WTC11 (cell line): ENCODE measurements around the gene PLCB2.

Source experiments
- CTCF ChIP-seq: fragments of 200-600 bp; IDR thresholded peaks from 2 replicates; pipeline ENCODE4 v1.8.0; 2022; ENCODE audit warnings: antibody characterized with exemption
- NR1H2 ChIP-seq: sonication (generic); formaldehyde crosslinking; IDR thresholded peaks from 2 replicates; pipeline ENCODE4 v1.9.0; 2021; ENCODE audit warnings: mild to moderate bottlenecking, moderate library complexity, missing genetic modification reagents
- SMAD3 ChIP-seq: sonication (generic); formaldehyde crosslinking; IDR thresholded peaks from 2 replicates; pipeline ENCODE4 v1.8.0; 2022; ENCODE audit warnings: missing genetic modification reagents, mild to moderate bottlenecking, borderline replicate concordance
- USF2 ChIP-seq: sonication (generic); formaldehyde crosslinking; IDR thresholded peaks from 2 replicates; pipeline ENCODE4 v1.8.1; 2023; ENCODE audit warnings: mild to moderate bottlenecking, missing genetic modification reagents, moderate library complexity
- ZNF317 ChIP-seq: sonication (generic); formaldehyde crosslinking; IDR thresholded peaks from 2 replicates; pipeline ENCODE4 v1.8.1; 2023; ENCODE audit warnings: low read depth, mild to moderate bottlenecking, moderate library complexity, missing genetic modification reagents, borderline replicate concordance
- ZNF416 ChIP-seq: fragments of 250-450 bp; sonication (Bioruptor Pico); IDR thresholded peaks from 2 replicates; pipeline ENCODE4 v1.9.0; 2021; ENCODE audit warnings: mild to moderate bottlenecking, inconsistent platforms
- TF ChIP-seq, protein P1 (sequence below): fragments of 250-450 bp; sonication (Bioruptor Pico); IDR thresholded peaks from 2 replicates; pipeline ENCODE4 v1.9.0; 2021; ENCODE audit warnings: mild to moderate bottlenecking, borderline replicate concordance

- TF ChIP-seq CTCF = no peak
- TF ChIP-seq USF2 = no peak
- TF ChIP-seq ZNF317 (CRISPR knock-in tag) = no peak
- no peak for TF ChIP-seq SMAD3 (CRISPR knock-in tag)
- no peak for TF ChIP-seq ZNF416
- no peak for TF ChIP-seq NR1H2 (CRISPR knock-in tag)
- TF ChIP-seq, protein P1, sequence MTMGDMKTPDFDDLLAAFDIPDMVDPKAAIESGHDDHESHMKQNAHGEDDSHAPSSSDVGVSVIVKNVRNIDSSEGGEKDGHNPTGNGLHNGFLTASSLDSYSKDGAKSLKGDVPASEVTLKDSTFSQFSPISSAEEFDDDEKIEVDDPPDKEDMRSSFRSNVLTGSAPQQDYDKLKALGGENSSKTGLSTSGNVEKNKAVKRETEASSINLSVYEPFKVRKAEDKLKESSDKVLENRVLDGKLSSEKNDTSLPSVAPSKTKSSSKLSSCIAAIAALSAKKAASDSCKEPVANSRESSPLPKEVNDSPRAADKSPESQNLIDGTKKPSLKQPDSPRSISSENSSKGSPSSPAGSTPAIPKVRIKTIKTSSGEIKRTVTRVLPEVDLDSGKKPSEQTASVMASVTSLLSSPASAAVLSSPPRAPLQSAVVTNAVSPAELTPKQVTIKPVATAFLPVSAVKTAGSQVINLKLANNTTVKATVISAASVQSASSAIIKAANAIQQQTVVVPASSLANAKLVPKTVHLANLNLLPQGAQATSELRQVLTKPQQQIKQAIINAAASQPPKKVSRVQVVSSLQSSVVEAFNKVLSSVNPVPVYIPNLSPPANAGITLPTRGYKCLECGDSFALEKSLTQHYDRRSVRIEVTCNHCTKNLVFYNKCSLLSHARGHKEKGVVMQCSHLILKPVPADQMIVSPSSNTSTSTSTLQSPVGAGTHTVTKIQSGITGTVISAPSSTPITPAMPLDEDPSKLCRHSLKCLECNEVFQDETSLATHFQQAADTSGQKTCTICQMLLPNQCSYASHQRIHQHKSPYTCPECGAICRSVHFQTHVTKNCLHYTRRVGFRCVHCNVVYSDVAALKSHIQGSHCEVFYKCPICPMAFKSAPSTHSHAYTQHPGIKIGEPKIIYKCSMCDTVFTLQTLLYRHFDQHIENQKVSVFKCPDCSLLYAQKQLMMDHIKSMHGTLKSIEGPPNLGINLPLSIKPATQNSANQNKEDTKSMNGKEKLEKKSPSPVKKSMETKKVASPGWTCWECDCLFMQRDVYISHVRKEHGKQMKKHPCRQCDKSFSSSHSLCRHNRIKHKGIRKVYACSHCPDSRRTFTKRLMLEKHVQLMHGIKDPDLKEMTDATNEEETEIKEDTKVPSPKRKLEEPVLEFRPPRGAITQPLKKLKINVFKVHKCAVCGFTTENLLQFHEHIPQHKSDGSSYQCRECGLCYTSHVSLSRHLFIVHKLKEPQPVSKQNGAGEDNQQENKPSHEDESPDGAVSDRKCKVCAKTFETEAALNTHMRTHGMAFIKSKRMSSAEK (CRISPR knock-in tag) = no peak
Observed at GRCh38 chr15:40239404-40239692, 68.4 kb downstream of the PLCB2 start.
